GM23248 (cell line): ENCODE measurements around the gene CIC. TPM values are rescaled to one million over a fixed set of nuclear protein-coding genes. Genes with fewer than 3 reads are reported as not detected.
A peak's percentile ranks its signal among the peaks of the same experiment; 100 is the strongest.

Source experiments
- DNase-seq: peaks from one replicate; pipeline ENCODE4 v3.0.0-alpha.2; 2015
- H2AFZ ChIP-seq: fragments of 200-600 bp; sonication (generic); 2 replicates; pipeline ENCODE4 v1.6.1; 2016; ENCODE audit warnings: antibody characterized with exemption
- H3F3A ChIP-seq: fragments of 200-600 bp; sonication (generic); 2 replicates; pipeline ENCODE4 v1.6.1; 2016; ENCODE audit warnings: mild to moderate bottlenecking, antibody characterized with exemption, mixed run types; ENCODE audit not compliant: insufficient read depth
- H3K27ac ChIP-seq: fragments of 200-600 bp; sonication (generic); 2 replicates; pipeline ENCODE4 v1.5.1; 2016; ENCODE audit warnings: mild to moderate bottlenecking
- H3K27me3 ChIP-seq: fragments of 200-600 bp; sonication (generic); replicated peaks from 2 replicates; pipeline ENCODE4 v1.6.1; 2016; ENCODE audit warnings: mild to moderate bottlenecking; ENCODE audit not compliant: insufficient read depth
- H3K36me3 ChIP-seq: fragments of 200-600 bp; sonication (generic); 2 replicates; pipeline ENCODE4 v1.6.1; 2016; ENCODE audit warnings: low read depth, mild to moderate bottlenecking
- H3K4me1 ChIP-seq: fragments of 200-600 bp; sonication (generic); 2 replicates; pipeline ENCODE4 v1.6.1; 2016; ENCODE audit warnings: mild to moderate bottlenecking; ENCODE audit not compliant: insufficient read depth
- H3K4me2 ChIP-seq: fragments of 200-600 bp; sonication (generic); one replicate; pipeline ENCODE4 v1.6.1; 2016; ENCODE audit warnings: mild to moderate bottlenecking; ENCODE audit not compliant: unreplicated experiment
- H3K4me3 ChIP-seq: fragments of 200-600 bp; sonication (generic); 2 replicates; pipeline ENCODE4 v1.5.1; 2016; ENCODE audit warnings: mild to moderate bottlenecking
- H3K79me2 ChIP-seq: fragments of 200-600 bp; sonication (generic); 2 replicates; pipeline ENCODE4 v1.6.1; 2016; ENCODE audit warnings: mild to moderate bottlenecking; ENCODE audit not compliant: insufficient read depth
- H3K9ac ChIP-seq: fragments of 200-600 bp; sonication (generic); 2 replicates; pipeline ENCODE4 v1.6.1; 2016; ENCODE audit warnings: mild to moderate bottlenecking
- H3K9me2 ChIP-seq: fragments of 200-600 bp; sonication (generic); 2 replicates; pipeline ENCODE4 v1.6.1; 2016; ENCODE audit warnings: mixed run types, mild to moderate bottlenecking, moderate library complexity; ENCODE audit not compliant: insufficient read depth
- H3K9me3 ChIP-seq: fragments of 200-600 bp; sonication (generic); one replicate; pipeline ENCODE4 v1.6.1; 2017; ENCODE audit warnings: low read depth
- H4K20me1 ChIP-seq: fragments of 200-600 bp; sonication (generic); 2 replicates; pipeline ENCODE4 v1.6.0; 2016; ENCODE audit not compliant: insufficient read depth
- EZH2 ChIP-seq: fragments of 200-600 bp; sonication (generic); IDR thresholded peaks from 2 replicates; pipeline ENCODE4 v1.6.1; 2018; ENCODE audit warnings: antibody characterized with exemption, mild to moderate bottlenecking; ENCODE audit not compliant: insufficient read depth, poor library complexity, severe bottlenecking
- EZH2phosphoT487 ChIP-seq: fragments of 200-600 bp; sonication (generic); IDR thresholded peaks from 2 replicates; pipeline ENCODE4 v1.6.1; 2018; ENCODE audit warnings: antibody characterized with exemption, moderate library complexity, mild to moderate bottlenecking, low read depth; ENCODE audit not compliant: insufficient read depth
- WGBS, 2 experiments: methylation state at CpG; one replicate each; pipeline ENCODE4 v1.1.6; 2015 to 2017; ENCODE audit warnings: low lambda C conversion rate in 2 of 2, low coverage in 1 of 2; ENCODE audit errors: missing lambda C conversion rate in 2 of 2; 5-methylcytosine and 5-hydroxymethylcytosine counted together
- in situ Hi-C: fragments of 300-500 bp; cut with MboI; formaldehyde crosslinking; loops from 2 replicates; pipeline ENCODE4 v1.15.0; 2020
- polyA plus RNA-seq: library from polyadenylated mRNA; unstranded; fragments of >200 nt; fragmentation: Nextera tagmentation; extraction: Ambion mirVana; gene quantifications from 2 replicates; pipeline ENCODE4 v1.2.1, GENCODE V29; 2016
- total RNA-seq: library from RNA; depleted of rRNA; stranded (reverse); fragments of >200 nt; shearing (Covaris generic); gene quantifications from 2 replicates; pipeline ENCODE4 v1.2.3, GENCODE V29; 2014

The CIC gene
- total and polyA plus RNA-seq, 2 experiments from 2014 or later = 8.3 to 17.5 TPM

DNA sequence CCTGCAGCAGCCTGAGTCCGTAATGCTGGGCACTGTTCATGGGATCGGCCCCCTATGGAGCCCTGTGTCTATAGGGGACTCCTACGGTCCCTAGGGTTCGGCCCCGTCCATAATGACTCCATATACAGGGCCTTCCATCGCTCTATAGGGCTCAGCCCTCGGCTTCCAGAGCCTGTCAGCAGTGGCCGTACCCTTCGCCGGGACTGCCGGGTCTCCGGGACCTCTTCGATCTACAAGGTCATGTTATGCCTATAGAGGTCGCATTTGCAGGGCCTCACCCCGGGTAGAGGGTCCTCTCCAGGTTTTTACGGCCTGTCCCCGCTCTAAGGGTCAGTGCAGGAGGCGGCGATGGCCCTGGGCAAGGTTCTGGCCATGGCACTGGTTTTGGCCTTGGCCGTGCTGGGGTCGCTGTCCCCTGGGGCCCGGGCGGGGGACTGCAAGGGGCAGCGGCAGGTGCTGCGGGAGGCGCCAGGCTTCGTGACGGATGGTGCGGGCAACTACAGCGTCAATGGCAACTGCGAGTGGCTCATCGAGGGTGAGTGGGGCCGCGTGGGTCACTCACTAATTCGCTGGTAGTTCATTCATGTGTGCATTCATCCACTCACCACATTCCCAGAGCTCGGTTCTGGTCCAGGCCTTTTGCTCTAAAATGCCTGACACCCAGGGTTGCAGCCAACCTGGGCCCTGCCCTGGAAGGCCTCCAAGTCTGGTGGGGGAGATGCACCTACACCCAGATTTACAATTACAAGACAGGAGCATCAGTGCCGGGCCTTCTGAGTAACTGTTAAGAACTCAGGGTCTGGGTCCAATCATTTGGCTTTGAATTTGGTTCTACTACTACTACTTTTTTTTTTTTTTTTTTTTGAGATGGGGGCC lies 57.1 kb downstream of the CIC start:
- peak overlapping the region; percentile 76 for H3K4me3 ChIP-seq
- H3K27ac ChIP-seq = no peak overlapping the region
- peaks cover 35% of the 10 kb centered on the region for H3K79me2 ChIP-seq
- in situ Hi-C loops = no loop called here
- H3K9me2 ChIP-seq = no peaks in the 10 kb centered on the region
- H3K27me3 ChIP-seq = peaks cover 18% of the 10 kb centered on the region
- H2AFZ ChIP-seq = peak overlapping the region; percentile 83
- WGBS, 2 experiments = 4 to 6% methylated on average over 31 to 34 of the region's 37 CpGs
- no peaks in the 10 kb centered on the region for H4K20me1 ChIP-seq
- no peaks in the 10 kb centered on the region for H3K9me3 ChIP-seq
- peak; percentile 51 for DNase-seq
- no peaks in the 10 kb centered on the region for H3F3A ChIP-seq
- TF ChIP-seq EZH2 (no peak), EZH2phosphoT487 (no peak)
- H3K4me2 ChIP-seq = peak overlapping the region; percentile 82
- H3K4me1 ChIP-seq = peaks cover 5% of the 10 kb centered on the region; the same call in 1 of the 2 replicates
- H3K9ac ChIP-seq = peak overlapping the region; percentile 77
- no peaks in the 10 kb centered on the region for H3K36me3 ChIP-seq

DNA sequence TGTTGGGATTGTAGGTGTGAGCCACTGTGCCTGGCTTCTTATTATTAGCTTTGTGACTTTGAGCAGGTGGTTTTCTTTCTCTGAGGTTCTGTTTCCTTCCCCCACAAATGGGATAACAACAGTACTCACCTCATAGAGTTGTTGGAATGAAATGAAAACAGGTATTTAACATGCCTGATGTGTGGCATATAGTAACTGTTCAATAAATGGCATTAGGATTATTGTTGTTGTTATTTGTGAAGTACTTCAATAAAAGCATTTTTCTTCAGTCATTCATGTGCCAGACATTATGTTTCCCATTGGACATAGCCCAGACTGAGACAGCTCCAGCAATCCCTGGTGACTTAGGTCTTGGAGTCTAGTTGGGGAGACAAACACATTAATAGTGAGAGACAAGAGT lies 57.9 kb downstream of the CIC start:
- Histone ChIP-seq H3K9me2 (no peaks in the 10 kb centered on the region), H4K20me1 (no peaks in the 10 kb centered on the region), H3K4me1 (peaks cover 5% of the 10 kb centered on the region; the same call in 1 of the 2 replicates), H2AFZ (no peak overlapping the region), H3K4me3 (no peak overlapping the region), H3F3A (no peaks in the 10 kb centered on the region), H3K36me3 (no peaks in the 10 kb centered on the region), H3K27ac (no peak overlapping the region), H3K9me3 (no peaks in the 10 kb centered on the region), H3K79me2 (peaks cover 35% of the 10 kb centered on the region), H3K27me3 (peaks cover 18% of the 10 kb centered on the region), H3K4me2 (no peak overlapping the region), H3K9ac (peak overlapping the region; percentile 77; the same call in 1 of the 2 replicates)
- DNase-seq = no peak
- in situ Hi-C loops = no loop called here
- TF ChIP-seq EZH2phosphoT487 (no peak), EZH2 (no peak)

DNA sequence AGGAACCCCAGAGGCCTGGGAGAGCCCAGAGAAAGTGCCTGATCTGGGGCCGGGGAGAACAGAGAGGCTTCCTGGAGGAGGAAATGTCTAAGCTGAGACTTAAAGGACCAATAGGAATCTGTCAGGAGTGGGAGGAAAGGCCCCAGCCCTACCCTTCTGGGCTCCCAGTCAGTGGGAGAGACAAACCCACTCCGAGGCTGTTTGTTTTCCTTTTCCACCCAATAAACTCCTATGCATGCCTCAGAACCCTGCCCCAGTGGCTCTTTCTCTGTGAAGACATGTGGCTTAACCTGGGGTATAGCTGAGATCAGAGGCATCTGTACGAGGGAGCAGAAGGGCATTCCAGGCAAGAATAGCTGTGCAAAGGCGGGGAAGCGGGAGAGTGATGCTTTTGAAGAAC lies 58.3 kb downstream of the CIC start:
- no peak overlapping the region for H3K27ac ChIP-seq
- peaks cover 18% of the 10 kb centered on the region for H3K27me3 ChIP-seq
- no peak for TF ChIP-seq EZH2phosphoT487
- no peak for TF ChIP-seq EZH2
- no peaks in the 10 kb centered on the region for H3K9me2 ChIP-seq
- H3K9ac ChIP-seq = no peak overlapping the region
- no peak overlapping the region for H2AFZ ChIP-seq
- no peak overlapping the region for H3K4me2 ChIP-seq
- DNase-seq = no peak
- no peaks in the 10 kb centered on the region for H3K9me3 ChIP-seq
- peaks cover 5% of the 10 kb centered on the region; the same call in 1 of the 2 replicates for H3K4me1 ChIP-seq
- no peak overlapping the region for H3K4me3 ChIP-seq
- H4K20me1 ChIP-seq = no peaks in the 10 kb centered on the region
- no peaks in the 10 kb centered on the region for H3F3A ChIP-seq
- in situ Hi-C loops = no loop called here
- WGBS, 2 experiments = 70 to 71% methylated on average over 5 of the region's 5 CpGs
- H3K36me3 ChIP-seq = no peaks in the 10 kb centered on the region
- H3K79me2 ChIP-seq = peaks cover 35% of the 10 kb centered on the region

GRCh38 chr19:42328106-42328505 lies 59.1 kb downstream of the CIC start:
- TF ChIP-seq EZH2phosphoT487 (no peak), EZH2 (no peak)
- peaks cover 12% of the 10 kb centered on the region for H3K27me3 ChIP-seq
- peaks cover 35% of the 10 kb centered on the region for H3K79me2 ChIP-seq
- H3K9me3 ChIP-seq = no peaks in the 10 kb centered on the region
- DNase-seq = no peak
- H3F3A ChIP-seq = no peaks in the 10 kb centered on the region
- no peaks in the 10 kb centered on the region for H3K9me2 ChIP-seq
- H3K36me3 ChIP-seq = no peaks in the 10 kb centered on the region
- H4K20me1 ChIP-seq = no peaks in the 10 kb centered on the region
- H2AFZ ChIP-seq = no peak overlapping the region
- H3K27ac ChIP-seq = no peak overlapping the region
- H3K4me3 ChIP-seq = no peak overlapping the region
- peaks cover 5% of the 10 kb centered on the region; the same call in 1 of the 2 replicates for H3K4me1 ChIP-seq
- no peak overlapping the region for H3K4me2 ChIP-seq
- 38 to 43% methylated on average over 1 of the region's 1 CpG for WGBS, 2 experiments
- in situ Hi-C loops = no loop called here
- no peak overlapping the region for H3K9ac ChIP-seq
